NCI-H460 (cell line): ENCODE results near the gene SNAPC2. TPM values are rescaled to one million over a fixed set of nuclear protein-coding genes. Genes with fewer than 3 reads are reported as not detected.

Source experiments
- DNase-seq: peaks from one replicate; pipeline ENCODE4 v3.0.0-alpha.2; 2016; ENCODE audit warnings: low read depth; ENCODE audit errors: extremely low read depth
- total RNA-seq: library from RNA; depleted of rRNA; stranded (reverse); fragments of >200 nt; shearing (Covaris generic); gene quantifications from 2 replicates; pipeline ENCODE4 v1.2.3, GENCODE V29; 2014; rRNA removed

Gene SNAPC2
- total RNA-seq, 1 experiment from 2014 or later, result 21.3 TPM

DNA sequence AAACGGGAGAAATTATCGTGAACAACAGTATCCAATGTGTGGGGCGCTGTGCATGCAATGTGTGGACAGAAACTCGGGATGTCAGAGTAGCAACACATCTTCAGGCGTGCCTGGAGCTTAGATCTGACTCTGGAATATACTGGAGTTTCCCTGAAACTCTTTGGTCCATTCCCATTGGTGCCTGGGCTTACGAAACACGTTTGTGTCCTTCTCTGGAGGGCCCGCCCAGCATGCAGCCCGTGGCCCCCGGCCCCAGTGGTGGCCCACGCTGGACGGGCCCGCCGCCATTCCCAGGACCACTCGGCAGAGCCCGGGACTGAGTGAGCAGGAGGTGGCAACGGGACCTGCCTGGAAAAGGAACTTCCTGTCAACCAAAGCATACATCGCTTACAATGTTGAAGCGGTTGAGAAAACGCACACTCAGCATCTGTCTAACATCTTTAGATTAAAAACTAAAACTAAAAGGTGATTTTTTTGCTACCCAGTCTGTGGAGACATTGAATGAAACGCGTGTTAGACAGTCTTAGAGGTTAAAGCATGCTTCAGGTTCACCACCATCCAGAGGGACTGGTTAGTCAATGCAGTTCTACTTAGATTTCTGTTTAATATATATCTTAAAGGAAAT, 42.6 kb downstream of the SNAPC2 start:
- DNase-seq, result no peak

- DNase-seq, result no peak
These were observed 43.4 kb downstream of the SNAPC2 start for GRCh38 chr19:7963566-7963965.

GRCh38 chr19:7965259-7965841, 45.2 kb downstream of the SNAPC2 start:
- DNase-seq, result no peak

DNA sequence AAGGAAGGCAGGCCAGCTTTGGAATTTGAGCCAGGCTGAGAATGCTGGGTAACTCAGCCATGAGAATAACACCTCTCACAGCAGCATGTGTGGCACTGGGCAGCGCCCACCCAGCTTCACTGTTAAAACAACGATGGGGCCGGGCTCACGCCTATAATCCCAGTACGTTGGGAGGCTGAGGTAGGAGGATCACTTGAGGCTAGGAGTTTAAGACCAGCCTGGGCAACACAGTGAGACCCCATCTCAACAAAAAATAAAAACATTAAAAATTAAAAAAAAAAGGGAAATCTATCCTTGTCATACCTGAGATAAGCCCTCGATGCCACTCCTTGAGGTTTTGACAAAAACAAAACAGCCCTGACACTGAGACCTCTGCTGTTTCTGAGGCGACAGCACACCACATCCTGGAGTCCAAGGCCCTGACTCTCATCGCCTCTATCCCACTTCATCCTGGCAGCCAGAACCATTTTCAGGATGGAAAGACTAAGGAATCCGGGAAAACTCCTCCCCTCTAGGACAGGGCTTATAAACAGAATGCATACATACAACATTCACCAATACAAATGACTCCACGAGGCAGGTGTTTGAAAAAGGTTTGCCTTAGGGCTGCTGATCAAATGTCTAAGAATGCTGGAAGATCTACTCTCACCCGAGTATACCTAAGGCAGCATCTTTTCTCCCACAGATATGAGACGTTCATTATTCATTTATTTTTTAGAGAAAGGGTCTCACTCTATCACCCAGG, 46.0 kb downstream of the SNAPC2 start:
- DNase-seq, result no peak

DNA sequence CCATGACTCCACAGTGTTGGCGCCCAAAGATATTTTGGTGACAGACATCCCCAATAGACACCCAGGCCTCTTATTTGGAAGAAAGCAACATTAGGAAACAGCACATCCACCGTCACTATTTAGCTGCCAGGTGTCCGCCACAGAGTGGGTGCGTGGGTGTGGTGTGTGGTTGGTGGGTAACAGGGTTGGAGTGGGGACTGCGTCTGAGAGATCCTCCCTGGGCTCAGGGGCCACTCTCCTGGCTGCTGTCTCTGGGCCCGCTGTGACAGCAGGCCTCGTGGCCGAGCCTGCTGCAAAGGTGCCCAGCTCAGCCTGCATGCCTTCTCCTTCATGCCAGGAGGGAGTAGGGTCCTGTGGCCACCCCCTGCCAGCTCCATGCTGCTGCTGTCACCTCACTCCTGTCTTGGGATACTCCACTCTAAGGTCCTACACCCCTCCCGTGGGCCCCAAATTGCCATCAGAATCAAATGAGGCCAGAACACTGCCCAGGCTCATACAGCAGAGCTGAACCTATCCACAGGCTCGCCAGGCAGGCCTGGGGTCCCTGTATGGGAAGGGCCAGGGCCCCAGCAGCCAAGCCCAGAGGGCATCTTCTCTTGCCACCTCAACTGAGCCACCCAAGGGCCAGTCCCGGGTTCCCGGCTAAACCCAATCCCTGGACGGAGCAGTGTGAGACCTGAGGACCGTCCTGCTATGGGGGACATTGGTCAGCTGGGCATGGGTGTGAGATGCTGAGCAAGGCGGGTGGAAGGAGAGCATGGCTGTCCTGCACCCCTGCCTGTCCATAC, 48.1 kb downstream of the SNAPC2 start:
- DNase-seq, result no peak

- DNase-seq, result no peak
These were observed 48.8 kb downstream of the SNAPC2 start for GRCh38 chr19:7968796-7969554.

DNA sequence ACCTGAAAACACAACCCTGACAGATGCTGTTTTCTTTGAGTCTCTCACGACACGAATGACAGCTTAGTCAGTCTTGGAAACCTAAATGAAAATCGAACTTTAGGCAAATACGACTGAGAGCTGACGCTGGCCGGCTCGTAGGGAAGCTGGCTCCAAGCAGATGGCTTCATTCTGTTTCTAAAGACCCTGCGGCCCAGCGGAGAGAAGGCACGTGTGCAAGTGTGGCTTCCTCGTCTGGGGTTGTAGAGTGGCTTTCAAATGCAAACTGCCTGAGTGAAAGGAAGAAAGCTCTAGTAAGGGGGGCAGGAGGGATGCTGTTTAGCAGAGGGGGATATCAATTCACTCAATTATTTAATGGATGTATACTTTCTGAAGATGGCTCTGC, 49.4 kb downstream of the SNAPC2 start:
- no peak for DNase-seq

GRCh38 chr19:7970716-7971448, 50.7 kb downstream of the SNAPC2 start:
- peak; percentile 35 for DNase-seq

DNA sequence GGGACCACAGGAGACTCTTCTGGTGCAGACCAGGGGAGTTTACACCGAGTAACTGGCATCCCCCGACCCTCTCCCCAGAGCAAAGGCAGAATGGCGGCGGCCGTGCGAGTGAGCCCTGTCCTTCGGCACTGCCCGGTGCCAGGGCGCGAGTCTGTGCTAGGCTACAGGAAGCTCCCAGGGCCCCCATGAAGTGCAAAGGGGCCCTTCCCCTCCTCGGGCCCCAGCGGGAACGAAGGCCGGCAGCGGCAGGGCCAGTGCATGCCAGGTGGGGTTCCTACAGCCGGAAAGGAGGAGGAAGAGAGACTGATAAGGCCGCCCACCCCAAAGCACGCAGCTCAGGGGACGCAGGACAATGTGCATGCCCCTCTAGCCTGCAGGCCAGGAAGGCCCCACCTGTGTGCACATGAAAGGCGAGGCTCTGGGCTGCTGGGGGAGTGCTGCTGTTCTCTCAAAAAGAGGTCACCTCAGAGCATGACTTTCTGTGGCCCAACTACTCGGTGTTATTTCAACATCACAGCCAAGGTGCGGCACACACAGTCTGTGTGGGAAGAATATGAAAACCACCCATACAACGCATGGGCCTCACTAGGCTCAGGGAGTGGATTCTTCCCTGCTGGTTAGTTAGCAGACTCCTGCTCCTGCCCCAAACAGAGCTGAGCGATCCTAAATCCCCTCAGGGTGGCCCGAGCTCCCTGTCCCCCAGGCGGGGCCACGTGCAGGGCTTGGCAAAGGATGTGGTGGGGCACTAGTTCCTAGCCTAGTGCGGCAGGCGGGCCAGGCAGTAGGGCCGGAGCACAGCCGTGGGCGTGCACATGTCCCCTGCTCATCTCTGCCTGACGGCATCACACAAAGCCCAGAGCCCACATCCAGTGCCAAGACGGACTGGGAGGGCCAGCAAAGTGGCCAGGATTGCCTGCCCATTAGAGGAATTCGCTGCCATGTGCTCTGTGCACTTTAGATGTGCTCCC, 51.7 kb downstream of the SNAPC2 start:
- no peak for DNase-seq

Other genes with a start within 250 kb of the SNAPC2 start
- gene MCEMP1, start 243.2 kb upstream of the SNAPC2 start, total RNA-seq, result not detected in 2 replicates
- gene TRAPPC5, start 239.5 kb upstream of the SNAPC2 start, total RNA-seq, result 40.2 and 73.1 TPM in 2 replicates
- not detected in 2 replicates for gene FCER2, start 218.2 kb upstream of the SNAPC2 start, total RNA-seq
- gene CLEC4G, start 188.2 kb upstream of the SNAPC2 start, total RNA-seq, result not detected in 2 replicates
- not detected in 2 replicates for gene CD209, start 172.8 kb upstream of the SNAPC2 start, total RNA-seq
- 0.05 TPM in 1 of 2 replicates, not detected in the other for gene CLEC4M, start 157.1 kb upstream of the SNAPC2 start, total RNA-seq
- 10.9 and 11.2 TPM in 2 replicates for gene EVI5L, start 90.1 kb upstream of the SNAPC2 start, total RNA-seq
- gene PRR36, start 45.9 kb upstream of the SNAPC2 start, total RNA-seq, result 0.43 TPM in 1 of 2 replicates, not detected in the other
- gene LRRC8E, start 31.8 kb upstream of the SNAPC2 start, total RNA-seq, result 4.6 and 5.2 TPM in 2 replicates
- gene MAP2K7, start 16.5 kb upstream of the SNAPC2 start, total RNA-seq, result 13.6 and 15.7 TPM in 2 replicates
- gene TGFBR3L, start 5.5 kb upstream of the SNAPC2 start, total RNA-seq, result 6.0 and 10.9 TPM in 2 replicates
- gene CTXN1, start 5.8 kb downstream of the SNAPC2 start, total RNA-seq, result 1.4 and 1.7 TPM in 2 replicates
- 127 and 135 TPM in 2 replicates for gene TIMM44, start 23.3 kb downstream of the SNAPC2 start, total RNA-seq
- 24.9 and 29.3 TPM in 2 replicates for gene ELAVL1, start 85.3 kb downstream of the SNAPC2 start, total RNA-seq
- not detected in 2 replicates for gene CCL25, start 132.4 kb downstream of the SNAPC2 start, total RNA-seq
- gene FBN3, start 229.3 kb downstream of the SNAPC2 start, total RNA-seq, result under 0.01 TPM in 1 of 2 replicates, not detected in the other